Brain microvascular endothelial cell (primary cell): ENCODE results near the gene ADNP2.
A peak's percentile ranks its signal among the peaks of the same experiment; 100 is the strongest.

Experiments used
- DNase-seq: peaks from one replicate; pipeline ENCODE4 v3.0.0-alpha.2; 2020
- H3K27ac ChIP-seq: fragments of 250-450 bp; sonication (Bioruptor Pico); 2 replicates; pipeline ENCODE4 v1.5.1; 2020; ENCODE audit warnings: mild to moderate bottlenecking, moderate library complexity
- H3K27me3 ChIP-seq: fragments of 250-450 bp; sonication (Bioruptor Pico); replicated peaks from 2 replicates; pipeline ENCODE4 v1.5.1; 2020; ENCODE audit warnings: mild to moderate bottlenecking
- H3K36me3 ChIP-seq: fragments of 250-450 bp; sonication (Bioruptor Pico); replicated peaks from 2 replicates; pipeline ENCODE4 v1.5.1; 2020; ENCODE audit warnings: mild to moderate bottlenecking
- H3K4me3 ChIP-seq: 2 replicates; pipeline ENCODE4 v1.5.1; 2011; ENCODE audit warnings: low read depth, mild to moderate bottlenecking, control low read depth, low read length, moderate library complexity
- CTCF ChIP-seq: IDR thresholded peaks from 2 replicates; pipeline ENCODE4 v1.5.1; 2011; ENCODE audit warnings: low read depth, mild to moderate bottlenecking, moderate library complexity, low read length, control low read depth, inconsistent platforms; ENCODE audit errors: missing control alignments
- in situ Hi-C: cut with HindIII; loops from 2 replicates; pipeline ENCODE4 v1.10.0; 2017; ENCODE audit warnings: low sequenced_read_pairs, low pct_ligation_motif_present

ADNP2 gene

GRCh38 chr18:80107426-80107825, 1.6 kb upstream of the ADNP2 start:
- in situ Hi-C loops = no loop called here
- Histone ChIP-seq H3K36me3 (no peaks in the 10 kb centered on the region), H3K4me3 (no peak overlapping the region), H3K27ac (no peak overlapping the region), H3K27me3 (no peaks in the 10 kb centered on the region)
- DNase-seq = no peak
- no peak for TF ChIP-seq CTCF

- no peaks in the 10 kb centered on the region for H3K36me3 ChIP-seq
- in situ Hi-C loops = no loop called here
- H3K4me3 ChIP-seq = no peak overlapping the region
- no peak for DNase-seq
- TF ChIP-seq CTCF = no peak
- no peak overlapping the region for H3K27ac ChIP-seq
- H3K27me3 ChIP-seq = no peaks in the 10 kb centered on the region
These were observed 933 bp upstream of the ADNP2 start for GRCh38 chr18:80108121-80108536.

- TF ChIP-seq CTCF = no peak
- H3K4me3 ChIP-seq = peak overlapping the region; percentile 77
- no peaks in the 10 kb centered on the region for H3K27me3 ChIP-seq
- H3K36me3 ChIP-seq = no peaks in the 10 kb centered on the region
- peak; percentile 44 for DNase-seq
- peak overlapping the region; percentile 30 for H3K27ac ChIP-seq
- in situ Hi-C loops = no loop called here
These were observed 615 bp downstream of the ADNP2 start for GRCh38 chr18:80109676-80110078.

GRCh38 chr18:80112624-80113248, 3.7 kb downstream of the ADNP2 start:
- no peak overlapping the region for H3K27ac ChIP-seq
- DNase-seq = no peak
- in situ Hi-C loops = no loop called here
- H3K36me3 ChIP-seq = no peaks in the 10 kb centered on the region
- H3K27me3 ChIP-seq = no peaks in the 10 kb centered on the region
- H3K4me3 ChIP-seq = no peak overlapping the region
- TF ChIP-seq CTCF = no peak

- in situ Hi-C loops = no loop called here
- Histone ChIP-seq H3K27me3 (no peaks in the 10 kb centered on the region), H3K4me3 (no peak overlapping the region), H3K27ac (no peak overlapping the region), H3K36me3 (peaks cover 11% of the 10 kb centered on the region)
- no peak for TF ChIP-seq CTCF
- no peak for DNase-seq
These were observed 6.0 kb downstream of the ADNP2 start for GRCh38 chr18:80115035-80115434.

GRCh38 chr18:80119111-80119510, 10.0 kb downstream of the ADNP2 start:
- H3K36me3 ChIP-seq = peaks cover 11% of the 10 kb centered on the region

More at GRCh38 chr18:80119111-80119510, 10.0 kb downstream of the ADNP2 start:
- no peak overlapping the region for H3K27ac ChIP-seq
- no peaks in the 10 kb centered on the region for H3K27me3 ChIP-seq
- in situ Hi-C loops = no loop called here
- no peak for DNase-seq
- no peak for TF ChIP-seq CTCF
- H3K4me3 ChIP-seq = no peak overlapping the region
